HepG2 (cell line): ENCODE results near the gene COPZ1. TPM values are rescaled to one million over a fixed set of nuclear protein-coding genes. Genes with fewer than 3 reads are reported as not detected.

ENCODE experiments used
- CREM ChIP-seq, 2 experiments: sonication (generic) in 1 of 2; formaldehyde crosslinking in 1 of 2; IDR thresholded peaks; 2 replicates each; pipeline versions ENCODE4 v1.4.0 to v1.6.1; 2016 to 2020; ENCODE audit warnings: antibody characterized with exemption in 1 of 2, mild to moderate bottlenecking in 1 of 2, missing genetic modification reagents in 1 of 2
- FOXA1 ChIP-seq, 2 experiments: fragments of 450-650 bp in 1 of 2; sonication (generic) in 1 of 2; formaldehyde crosslinking in 1 of 2; IDR thresholded peaks; 2 replicates each; pipeline versions ENCODE4 v1.4.0 to v1.6.1; 2016 to 2020; ENCODE audit warnings: missing genetic modification reagents in 1 of 2
- GATAD2A ChIP-seq: IDR thresholded peaks from 2 replicates; pipeline ENCODE4 v1.6.1; 2016
- KAT2B ChIP-seq: fragments of 150-350 bp; IDR thresholded peaks from 2 replicates; pipeline ENCODE4 v1.6.1; 2014; ENCODE audit warnings: low read depth, low read length, borderline replicate concordance
- NCOA5 ChIP-seq: sonication (generic); formaldehyde crosslinking; IDR thresholded peaks from 2 replicates; pipeline ENCODE4 v1.4.0; 2020; ENCODE audit warnings: missing genetic modification reagents
- NONO ChIP-seq, 2 experiments: fragments of 450-650 bp in 1 of 2; sonication (generic) in 1 of 2; formaldehyde crosslinking in 1 of 2; IDR thresholded peaks in 1 of 2; conservative IDR thresholded peaks in 1 of 2; 2 replicates each; pipeline versions ENCODE4 v1.6.1 to v1.8.0; 2017 to 2022; ENCODE audit warnings: mild to moderate bottlenecking in 1 of 2, missing genetic modification reagents in 1 of 2, moderate library complexity in 1 of 2
- PITX1 ChIP-seq: sonication (generic); formaldehyde crosslinking; IDR thresholded peaks from 2 replicates; pipeline ENCODE4 v1.5.1; 2020; ENCODE audit warnings: mild to moderate bottlenecking, missing genetic modification reagents
- PPARG ChIP-seq: conservative IDR thresholded peaks from 2 replicates; pipeline ENCODE4 v1.6.1; 2016; ENCODE audit warnings: missing biosample characterization, missing genetic modification reagents
- RORA ChIP-seq: sonication (generic); formaldehyde crosslinking; IDR thresholded peaks from 2 replicates; pipeline ENCODE4 v1.5.0; 2020; ENCODE audit warnings: mild to moderate bottlenecking, missing genetic modification reagents, moderate library complexity
- TRAFD1 ChIP-seq: sonication (generic); formaldehyde crosslinking; IDR thresholded peaks from 2 replicates; pipeline ENCODE4 v1.5.1; 2020; ENCODE audit warnings: missing genetic modification reagents, mild to moderate bottlenecking, borderline replicate concordance
- ZBTB7B ChIP-seq: sonication (generic); formaldehyde crosslinking; IDR thresholded peaks from 2 replicates; pipeline ENCODE4 v1.4.0; 2020; ENCODE audit warnings: missing genetic modification reagents
- ZNF280D ChIP-seq: sonication (generic); formaldehyde crosslinking; IDR thresholded peaks from 2 replicates; pipeline ENCODE4 v1.5.1; 2020; ENCODE audit warnings: mild to moderate bottlenecking, missing genetic modification reagents
- polyA plus RNA-seq, 8 experiments: library from polyadenylated mRNA; depleted of rRNA in 3 of 8; stranded (reverse) in 7 of 8; unstranded in 1 of 8; fragments of >200 nt; fragmentation: Illumina TruSeq in 4 of 8; extraction: Trizol in 4 of 8; gene quantifications; 2 replicates each; pipeline versions ENCODE4 v1.2.1 to v1.2.3, GENCODE V29; 2011 to 2016; ENCODE audit warnings: low read depth in 4 of 8, missing spikeins in 1 of 8, mixed read lengths in 1 of 8; ENCODE audit not compliant: insufficient read depth in 1 of 8
- total RNA-seq, 5 experiments: library from RNA; depleted of rRNA; stranded (reverse); fragments of >200 nt; fragmentation: Illumina TruSeq; extraction: Trizol; gene quantifications; 2 replicates each; pipeline ENCODE4 v1.2.3, GENCODE V29; 2016; ENCODE audit warnings: low read depth in 1 of 5
- TF ChIP-seq, protein P1 (sequence below): sonication (generic); formaldehyde crosslinking; IDR thresholded peaks from 2 replicates; pipeline ENCODE4 v1.4.0; 2020; ENCODE audit warnings: missing genetic modification reagents
- TF ChIP-seq, protein P2 (sequence below): sonication (generic); formaldehyde crosslinking; IDR thresholded peaks from 2 replicates; pipeline ENCODE4 v1.4.0; 2020; ENCODE audit warnings: low read depth, mild to moderate bottlenecking, missing genetic modification reagents
- TF ChIP-seq, protein P3 (sequence below): sonication (generic); formaldehyde crosslinking; IDR thresholded peaks from 2 replicates; pipeline ENCODE4 v1.5.1; 2020; ENCODE audit warnings: mild to moderate bottlenecking, missing genetic modification reagents, moderate library complexity

Gene COPZ1
- total and polyA plus RNA-seq, 2 of the 13 experiments (the other 11 are each of a cell fraction or from before 2014, with no cell fraction given), result 125 to 184 TPM

DNA sequence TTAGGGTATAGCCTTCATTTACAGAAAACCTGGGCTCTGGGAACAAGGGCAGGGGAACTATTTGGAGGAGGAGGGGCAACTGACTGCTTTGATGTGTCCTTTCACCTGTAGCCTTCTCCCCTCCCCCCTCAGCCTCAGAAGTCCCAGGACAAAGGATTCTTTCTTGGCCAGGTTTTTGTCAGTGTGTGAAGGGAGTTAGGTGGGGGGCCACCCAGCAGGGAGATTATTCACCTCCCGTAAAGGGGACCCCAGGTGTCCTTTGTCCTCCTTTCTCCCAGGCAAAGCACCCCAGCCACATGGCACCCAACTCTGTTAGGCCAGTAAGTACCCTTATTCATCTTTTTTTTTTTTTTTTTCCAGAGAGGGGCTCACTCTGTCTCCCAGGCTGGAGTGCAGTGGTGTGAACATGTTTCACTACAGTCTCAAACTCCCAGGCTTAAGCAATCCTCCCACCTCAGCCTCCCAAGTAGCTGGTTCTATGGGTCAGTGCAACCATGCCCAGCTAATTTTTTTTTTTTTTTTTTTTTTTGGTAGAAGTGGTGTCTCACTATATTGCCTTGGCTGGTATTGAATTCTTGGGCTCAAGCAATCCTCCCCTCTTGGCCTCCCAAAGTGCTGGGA lies 23.4 kb upstream of the COPZ1 start (continued):
- TF ChIP-seq TRAFD1 (CRISPR knock-in tag) (no peak), KAT2B (no peak), GATAD2A (CRISPR knock-in tag) (0 out of 2 replicates have a peak, but pooled peaks have one; percentile 43), PPARG (peak; percentile 74), RORA (CRISPR knock-in tag) (no peak), CREM (IDR thresholded peaks at IDR 0.05) (0 out of 2 replicates have a peak, but pooled peaks have one; percentile 52), CREM (CRISPR knock-in tag; IDR thresholded peaks at IDR 0.05) (no peak), PITX1 (no peak), FOXA1 (IDR thresholded peaks at IDR 0.05) (no peak), FOXA1 (CRISPR knock-in tag; IDR thresholded peaks at IDR 0.05) (0 out of 2 replicates have a peak, but pooled peaks have one; percentile 2), NCOA5 (no peak), NONO (IDR thresholded peaks at IDR 0.05) (no peak), NONO (CRISPR knock-in tag; conservative IDR thresholded peaks at IDR 0.05) (0 out of 2 replicates have a peak, but pooled peaks have one; percentile 21), ZBTB7B (0 out of 2 replicates have a peak, but pooled peaks have one; percentile 48), ZNF280D (no peak)
- TF ChIP-seq, protein P1, sequence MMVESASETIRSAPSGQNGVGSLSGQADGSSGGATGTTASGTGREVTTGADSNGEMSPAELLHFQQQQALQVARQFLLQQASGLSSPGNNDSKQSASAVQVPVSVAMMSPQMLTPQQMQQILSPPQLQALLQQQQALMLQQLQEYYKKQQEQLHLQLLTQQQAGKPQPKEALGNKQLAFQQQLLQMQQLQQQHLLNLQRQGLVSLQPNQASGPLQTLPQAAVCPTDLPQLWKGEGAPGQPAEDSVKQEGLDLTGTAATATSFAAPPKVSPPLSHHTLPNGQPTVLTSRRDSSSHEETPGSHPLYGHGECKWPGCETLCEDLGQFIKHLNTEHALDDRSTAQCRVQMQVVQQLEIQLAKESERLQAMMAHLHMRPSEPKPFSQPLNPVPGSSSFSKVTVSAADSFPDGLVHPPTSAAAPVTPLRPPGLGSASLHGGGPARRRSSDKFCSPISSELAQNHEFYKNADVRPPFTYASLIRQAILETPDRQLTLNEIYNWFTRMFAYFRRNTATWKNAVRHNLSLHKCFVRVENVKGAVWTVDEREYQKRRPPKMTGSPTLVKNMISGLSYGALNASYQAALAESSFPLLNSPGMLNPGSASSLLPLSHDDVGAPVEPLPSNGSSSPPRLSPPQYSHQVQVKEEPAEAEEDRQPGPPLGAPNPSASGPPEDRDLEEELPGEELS, result peak; percentile 63
- TF ChIP-seq, protein P2, sequence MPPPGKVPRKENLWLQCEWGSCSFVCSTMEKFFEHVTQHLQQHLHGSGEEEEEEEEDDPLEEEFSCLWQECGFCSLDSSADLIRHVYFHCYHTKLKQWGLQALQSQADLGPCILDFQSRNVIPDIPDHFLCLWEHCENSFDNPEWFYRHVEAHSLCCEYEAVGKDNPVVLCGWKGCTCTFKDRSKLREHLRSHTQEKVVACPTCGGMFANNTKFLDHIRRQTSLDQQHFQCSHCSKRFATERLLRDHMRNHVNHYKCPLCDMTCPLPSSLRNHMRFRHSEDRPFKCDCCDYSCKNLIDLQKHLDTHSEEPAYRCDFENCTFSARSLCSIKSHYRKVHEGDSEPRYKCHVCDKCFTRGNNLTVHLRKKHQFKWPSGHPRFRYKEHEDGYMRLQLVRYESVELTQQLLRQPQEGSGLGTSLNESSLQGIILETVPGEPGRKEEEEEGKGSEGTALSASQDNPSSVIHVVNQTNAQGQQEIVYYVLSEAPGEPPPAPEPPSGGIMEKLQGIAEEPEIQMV (CRISPR knock-in tag), result 0 out of 2 replicates have a peak, but pooled peaks have one; percentile 18
- TF ChIP-seq, protein P3, sequence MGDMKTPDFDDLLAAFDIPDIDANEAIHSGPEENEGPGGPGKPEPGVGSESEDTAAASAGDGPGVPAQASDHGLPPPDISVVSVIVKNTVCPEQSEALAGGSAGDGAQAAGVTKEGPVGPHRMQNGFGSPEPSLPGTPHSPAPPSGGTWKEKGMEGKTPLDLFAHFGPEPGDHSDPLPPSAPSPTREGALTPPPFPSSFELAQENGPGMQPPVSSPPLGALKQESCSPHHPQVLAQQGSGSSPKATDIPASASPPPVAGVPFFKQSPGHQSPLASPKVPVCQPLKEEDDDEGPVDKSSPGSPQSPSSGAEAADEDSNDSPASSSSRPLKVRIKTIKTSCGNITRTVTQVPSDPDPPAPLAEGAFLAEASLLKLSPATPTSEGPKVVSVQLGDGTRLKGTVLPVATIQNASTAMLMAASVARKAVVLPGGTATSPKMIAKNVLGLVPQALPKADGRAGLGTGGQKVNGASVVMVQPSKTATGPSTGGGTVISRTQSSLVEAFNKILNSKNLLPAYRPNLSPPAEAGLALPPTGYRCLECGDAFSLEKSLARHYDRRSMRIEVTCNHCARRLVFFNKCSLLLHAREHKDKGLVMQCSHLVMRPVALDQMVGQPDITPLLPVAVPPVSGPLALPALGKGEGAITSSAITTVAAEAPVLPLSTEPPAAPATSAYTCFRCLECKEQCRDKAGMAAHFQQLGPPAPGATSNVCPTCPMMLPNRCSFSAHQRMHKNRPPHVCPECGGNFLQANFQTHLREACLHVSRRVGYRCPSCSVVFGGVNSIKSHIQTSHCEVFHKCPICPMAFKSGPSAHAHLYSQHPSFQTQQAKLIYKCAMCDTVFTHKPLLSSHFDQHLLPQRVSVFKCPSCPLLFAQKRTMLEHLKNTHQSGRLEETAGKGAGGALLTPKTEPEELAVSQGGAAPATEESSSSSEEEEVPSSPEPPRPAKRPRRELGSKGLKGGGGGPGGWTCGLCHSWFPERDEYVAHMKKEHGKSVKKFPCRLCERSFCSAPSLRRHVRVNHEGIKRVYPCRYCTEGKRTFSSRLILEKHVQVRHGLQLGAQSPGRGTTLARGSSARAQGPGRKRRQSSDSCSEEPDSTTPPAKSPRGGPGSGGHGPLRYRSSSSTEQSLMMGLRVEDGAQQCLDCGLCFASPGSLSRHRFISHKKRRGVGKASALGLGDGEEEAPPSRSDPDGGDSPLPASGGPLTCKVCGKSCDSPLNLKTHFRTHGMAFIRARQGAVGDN (CRISPR knock-in tag), result no peak
